ENCODE results near the gene DOCK9. TPM values are rescaled to one million over a fixed set of nuclear protein-coding genes. Genes with fewer than 3 reads are reported as not detected.
A peak's percentile ranks its signal among the peaks of the same experiment; 100 is the strongest.

The DOCK9 gene
- total and polyA plus RNA-seq, 2 donors (not counting 1 experiment from before 2014, with no cell fraction given), result 18.2 TPM

DNA sequence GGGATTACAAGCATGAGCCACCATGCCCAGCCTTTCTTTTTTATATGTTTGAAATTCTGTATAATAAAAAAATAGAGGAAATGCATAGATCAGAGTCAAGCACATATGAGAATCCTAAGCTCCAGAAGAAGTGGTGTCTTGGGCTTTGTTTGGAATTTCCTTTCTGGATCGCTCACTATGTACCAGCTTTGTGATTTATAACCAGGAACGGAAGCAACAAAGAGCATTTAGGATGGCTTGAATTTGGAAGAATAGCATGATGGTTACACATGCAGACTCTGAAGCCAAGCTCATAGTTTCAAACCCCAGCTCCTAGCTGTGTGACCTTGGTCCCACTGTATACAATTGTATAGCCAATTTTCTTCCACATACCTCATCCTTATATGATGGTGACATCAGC, 197.4 kb downstream of the DOCK9 start:
- peaks cover 4% of the 10 kb centered on the region for H3K4me1 ChIP-seq (ENCODE audit: control insufficient read depth, extremely low read depth, insufficient read depth, low read length)
- no peak overlapping the region for H3K4me3 ChIP-seq (replicated peaks in 1 of 4; ENCODE audit: control extremely low read depth in 1 of 4, insufficient read depth in 1 of 4, low read depth in 3 of 4, low read length in 4 of 4)
- H3K27me3 ChIP-seq (ENCODE audit: control insufficient read depth, insufficient read depth, low read length), result peaks cover 12% of the 10 kb centered on the region
- TF ChIP-seq CTCF (conservative IDR thresholded peaks at IDR 0.05 in 1 of 2, IDR thresholded peaks at IDR 0.05 in 1 of 2; ENCODE audit: low read depth in 1 of 2, low read length in 2 of 2), result no peak
- TF ChIP-seq EZH2 (IDR thresholded peaks at IDR 0.05; ENCODE audit: low read length, missing control alignments), result no peak
- no peak overlapping the region for H2AFZ ChIP-seq (ENCODE audit: low read length)
- no peak overlapping the region for H3K4me2 ChIP-seq (ENCODE audit: extremely low read depth, insufficient read depth, low read length)
- no peaks in the 10 kb centered on the region for H3K9me3 ChIP-seq (ENCODE audit: control insufficient read depth, insufficient read depth, low read depth, low read length)
- no peak overlapping the region for H3K9ac ChIP-seq (ENCODE audit: insufficient read depth, low read length)
- H3K27ac ChIP-seq (ENCODE audit: insufficient read depth, low read length), result no peak overlapping the region
- H4K20me1 ChIP-seq (ENCODE audit: control insufficient read depth, extremely low read depth, insufficient read depth, low read length), result no peaks in the 10 kb centered on the region
- no peaks in the 10 kb centered on the region for H3K79me2 ChIP-seq (ENCODE audit: control insufficient read depth, insufficient read depth, low read length)
- no peaks in the 10 kb centered on the region for H3K36me3 ChIP-seq (ENCODE audit: control insufficient read depth, insufficient read depth, low read length)
- DNase-seq (ENCODE audit: low read depth in 2 of 2), result no peak

- H4K20me1 ChIP-seq (ENCODE audit: control insufficient read depth, extremely low read depth, insufficient read depth, low read length), result no peaks in the 10 kb centered on the region
- no peak overlapping the region for H2AFZ ChIP-seq (ENCODE audit: low read length)
- no peak overlapping the region for H3K9ac ChIP-seq (ENCODE audit: insufficient read depth, low read length)
- H3K4me3 ChIP-seq (replicated peaks in 1 of 4; ENCODE audit: control extremely low read depth in 1 of 4, insufficient read depth in 1 of 4, low read depth in 3 of 4, low read length in 4 of 4), result no peak overlapping the region
- no peak overlapping the region for H3K4me2 ChIP-seq (ENCODE audit: extremely low read depth, insufficient read depth, low read length)
- no peak for DNase-seq (ENCODE audit: low read depth in 2 of 2)
- H3K27ac ChIP-seq (ENCODE audit: insufficient read depth, low read length), result no peak overlapping the region
- no peaks in the 10 kb centered on the region for H3K36me3 ChIP-seq (ENCODE audit: control insufficient read depth, insufficient read depth, low read length)
- no peaks in the 10 kb centered on the region for H3K9me3 ChIP-seq (ENCODE audit: control insufficient read depth, insufficient read depth, low read depth, low read length)
- TF ChIP-seq CTCF (conservative IDR thresholded peaks at IDR 0.05 in 1 of 2, IDR thresholded peaks at IDR 0.05 in 1 of 2; ENCODE audit: low read depth in 1 of 2, low read length in 2 of 2), result no peak
- TF ChIP-seq EZH2 (IDR thresholded peaks at IDR 0.05; ENCODE audit: low read length, missing control alignments), result no peak
- H3K27me3 ChIP-seq (ENCODE audit: control insufficient read depth, insufficient read depth, low read length), result peaks cover 11% of the 10 kb centered on the region
- no peaks in the 10 kb centered on the region for H3K79me2 ChIP-seq (ENCODE audit: control insufficient read depth, insufficient read depth, low read length)
- H3K4me1 ChIP-seq (ENCODE audit: control insufficient read depth, extremely low read depth, insufficient read depth, low read length), result peaks cover 4% of the 10 kb centered on the region
Measured at GRCh38 chr13:98779695-98780094, 198.2 kb downstream of the DOCK9 start.

- Histone ChIP-seq H3K4me1 (ENCODE audit: control insufficient read depth, extremely low read depth, insufficient read depth, low read length) (peaks cover 4% of the 10 kb centered on the region), H3K27ac (ENCODE audit: insufficient read depth, low read length) (no peak overlapping the region), H3K9ac (ENCODE audit: insufficient read depth, low read length) (no peak overlapping the region), H2AFZ (ENCODE audit: low read length) (no peak overlapping the region), H4K20me1 (ENCODE audit: control insufficient read depth, extremely low read depth, insufficient read depth, low read length) (no peaks in the 10 kb centered on the region), H3K4me2 (ENCODE audit: extremely low read depth, insufficient read depth, low read length) (no peak overlapping the region), H3K9me3 (ENCODE audit: control insufficient read depth, insufficient read depth, low read depth, low read length) (no peaks in the 10 kb centered on the region), H3K27me3 (ENCODE audit: control insufficient read depth, insufficient read depth, low read length) (peaks cover 7% of the 10 kb centered on the region), H3K4me3 (replicated peaks in 1 of 4; ENCODE audit: control extremely low read depth in 1 of 4, insufficient read depth in 1 of 4, low read depth in 3 of 4, low read length in 4 of 4) (no peak overlapping the region), H3K36me3 (ENCODE audit: control insufficient read depth, insufficient read depth, low read length) (no peaks in the 10 kb centered on the region), H3K79me2 (ENCODE audit: control insufficient read depth, insufficient read depth, low read length) (no peaks in the 10 kb centered on the region)
- DNase-seq (ENCODE audit: low read depth in 2 of 2), result peak in 1 of 2 donors; percentile 48
- TF ChIP-seq EZH2 (IDR thresholded peaks at IDR 0.05; ENCODE audit: low read length, missing control alignments), result no peak
- no peak for TF ChIP-seq CTCF (conservative IDR thresholded peaks at IDR 0.05 in 1 of 2, IDR thresholded peaks at IDR 0.05 in 1 of 2; ENCODE audit: low read depth in 1 of 2, low read length in 2 of 2)
Measured at GRCh38 chr13:98778749-98779148, 199.1 kb downstream of the DOCK9 start.
